Panc1 (cell line): ENCODE data around the gene SPO11. TPM values are rescaled to one million over a fixed set of nuclear protein-coding genes. Genes with fewer than 3 reads are reported as not detected.

ENCODE experiments used
- ATAC-seq: fragments of 200-7000 bp; cut with Tn5 transposase; 2 replicates; pipeline ENCODE4 v1.9.1; 2020; ENCODE audit warnings: mild to moderate bottlenecking, moderate library complexity
- Bru-seq: library from RNA; stranded (reverse); fragments of 400-500 nt; gene quantifications from one replicate; lab custom pipeline; 2021; lab: Mats Ljungman, UMichigan
- BruChase-seq, 2 experiments: library from RNA; stranded (reverse); fragments of 400-500 nt; gene quantifications; one replicate each; lab custom pipeline; 2021; lab: Mats Ljungman, UMichigan
- BruUV-seq: library from RNA; stranded (reverse); fragments of 400-500 nt; replicated peaks from 2 replicates; lab custom pipeline; 2021; lab: Mats Ljungman, UMichigan
- CTCF ChIA-PET: fragments of 300-600 bp; sonication (Branson Sonifier 250); formaldehyde crosslinking; loops from one replicate; lab custom pipeline; 2022; ENCODE audit warnings: antibody characterized with exemption; lab: Charles Lee
- POLR2A ChIA-PET: fragments of 300-600 bp; sonication (Branson Sonifier 250); formaldehyde crosslinking; loops from one replicate; lab custom pipeline; 2022; ENCODE audit warnings: antibody characterized with exemption; lab: Charles Lee
- DNase-seq: peaks from one replicate; pipeline ENCODE4 v3.0.0-alpha.2; 2010; ENCODE audit warnings: low read depth, low spot score
- H3K27ac ChIP-seq: 2 replicates; pipeline ENCODE4 v1.5.1; 2011; ENCODE audit warnings: mild to moderate bottlenecking, low read length, inconsistent platforms
- H3K27me3 ChIP-seq: fragments of 200-500 bp; sonication (Bioruptor generic); 2 replicates; pipeline ENCODE4 v1.6.0; 2014; ENCODE audit warnings: low read length, inconsistent platforms; ENCODE audit not compliant: control insufficient read depth, insufficient read depth
- H3K36me3 ChIP-seq: fragments of 200-500 bp; sonication (Bioruptor generic); 2 replicates; pipeline ENCODE4 v1.5.1; 2014; ENCODE audit warnings: inconsistent platforms, mild to moderate bottlenecking, low read length, moderate library complexity; ENCODE audit not compliant: control insufficient read depth, insufficient read depth
- H3K4me1 ChIP-seq: 2 replicates; pipeline ENCODE4 v1.5.1; 2011; ENCODE audit warnings: inconsistent platforms, mild to moderate bottlenecking, low read length, moderate library complexity; ENCODE audit not compliant: control insufficient read depth, insufficient read depth
- H3K4me3 ChIP-seq, 2 experiments: 2 replicates each; pipeline ENCODE4 v1.5.1; 2011 to 2012; ENCODE audit warnings: low read depth in 2 of 2, low read length in 2 of 2, mild to moderate bottlenecking in 2 of 2, inconsistent platforms in 1 of 2, moderate library complexity in 1 of 2
- H3K9me3 ChIP-seq: fragments of 200-500 bp; sonication (Bioruptor generic); 2 replicates; pipeline ENCODE4 v1.5.1; 2014; ENCODE audit warnings: low read depth, mild to moderate bottlenecking, inconsistent platforms, low read length, moderate library complexity; ENCODE audit not compliant: control insufficient read depth, insufficient read depth
- CTCF ChIP-seq: fragments of 450-650 bp; IDR thresholded peaks from 2 replicates; pipeline ENCODE4 v1.5.1; 2017; ENCODE audit warnings: mild to moderate bottlenecking
- POLR2AphosphoS5 ChIP-seq: IDR thresholded peaks from 2 replicates; pipeline ENCODE4 v1.6.1; 2012; ENCODE audit warnings: mild to moderate bottlenecking, low read depth, low read length, moderate library complexity
- REST ChIP-seq, 2 experiments: IDR thresholded peaks; 2 replicates each; pipeline ENCODE4 v1.6.1; 2011 to 2012; ENCODE audit warnings: low read depth in 2 of 2, control low read depth in 1 of 2, low read length in 1 of 2, mild to moderate bottlenecking in 1 of 2, moderate library complexity in 1 of 2; ENCODE audit not compliant: insufficient read depth in 1 of 2
- SIN3A ChIP-seq: IDR thresholded peaks from 2 replicates; pipeline ENCODE4 v1.6.1; 2012; ENCODE audit warnings: low read depth, mild to moderate bottlenecking, low read length, moderate library complexity, borderline replicate concordance; ENCODE audit not compliant: insufficient read depth
- TCF7L2 ChIP-seq: IDR thresholded peaks from 2 replicates; pipeline ENCODE4 v1.6.1; 2011; ENCODE audit warnings: mild to moderate bottlenecking, low read depth, low read length, inconsistent platforms
- in situ Hi-C: cut with HindIII; loops from 2 replicates; pipeline ENCODE4 v1.10.0; 2016; ENCODE audit warnings: low sequenced_read_pairs, low pct_unique_long_range_greater_than_20kb
- intact Hi-C: fragments of 100-400 bp; cut with micrococcal nuclease; formaldehyde crosslinking; loops from one replicate; pipeline ENCODE4 v1.10.0; 2022; ENCODE audit not compliant: unreplicated experiment
- long read RNA-seq: library from polyadenylated mRNA; unstranded; transcript quantifications from one replicate; pipeline ENCODE4 v2.0.0, GENCODE V29; 2021; ENCODE audit not compliant: unreplicated experiment
- polyA plus RNA-seq: library from polyadenylated mRNA; unstranded; fragments of >200 nt; gene quantifications from one replicate; pipeline ENCODE4 v1.2.1, GENCODE V29; 2012; ENCODE audit warnings: missing spikeins; ENCODE audit not compliant: insufficient read length
- total RNA-seq: library from RNA; stranded (reverse); gene quantifications from one replicate; pipeline ENCODE4 v1.2.1, GENCODE V29; 2021; ENCODE audit not compliant: unreplicated experiment

Gene SPO11
- total RNA-seq = not detected
- polyA plus RNA-seq = not detected
- Bru-seq, nascent RNA = not detected
- not detected for BruChase-seq, experiment 1, labeled RNA remaining after a 2-hour chase
- BruChase-seq, experiment 2, labeled RNA remaining after a 6-hour chase = not detected
- long read RNA-seq = 0 reads

- TF ChIP-seq TCF7L2 (no peak), SIN3A (no peak), CTCF (peak; percentile 56), POLR2AphosphoS5 (no peak), REST (IDR thresholded peaks at IDR 0.05; ENCODE audit: insufficient read depth in 1 of 2, low read depth in 2 of 2, low read length in 1 of 2) (no peak)
- ChIA-PET POLR2A (no interaction called here), CTCF (interaction anchor here (0.6 kb wide), 1 partner anchor 240 kb away, joined by 3 read pairs; no protein-coding TSS in a partner anchor)
- Histone ChIP-seq H3K4me1 (no peaks in the 10 kb centered on the region), H3K27me3 (peaks cover 21% of the 10 kb centered on the region), H3K4me3 (no peak within 1 kb of the TSS), H3K9me3 (no peaks in the 10 kb centered on the region), H3K27ac (no peak within 1 kb of the TSS), H3K36me3 (no peaks in the 10 kb centered on the region)
- in situ Hi-C loops = no loop called here
- no TSS peak for BruUV-seq
- intact Hi-C loops = no loop called here
- DNase-seq (no peak), ATAC-seq (no peak)
Observed at GRCh38 chr20:57329608-57330221, at the start of gene SPO11. Gene SPO11, plus strand, starts transcription at chr20:57329803. Its CDS starts 65 bp downstream, at chr20:57329868.

- ChIA-PET CTCF (no interaction called here), POLR2A (no interaction called here)
- ATAC-seq (no peak), DNase-seq (no peak)
- intact Hi-C loops (no loop called here), in situ Hi-C loops (no loop called here)
- no peaks in the 10 kb centered on the region for H3K9me3 ChIP-seq
- peaks cover 2% of the 10 kb centered on the region; the same call in 1 of the 2 replicates for H3K27me3 ChIP-seq
- no peak overlapping the region for H3K27ac ChIP-seq
- BruUV-seq = no TSS peak
- no peak for TF ChIP-seq TCF7L2
- H3K4me3 ChIP-seq = no peak overlapping the region
- H3K36me3 ChIP-seq = no peaks in the 10 kb centered on the region
- H3K4me1 ChIP-seq = no peaks in the 10 kb centered on the region
Observed at GRCh38 chr20:57280221-57280620, 49.4 kb upstream of the SPO11 start.

GRCh38 chr20:57281900-57282299, 47.7 kb upstream of the SPO11 start:
- TF ChIP-seq CTCF = no peak
- no peak for TF ChIP-seq TCF7L2
- TF ChIP-seq POLR2AphosphoS5 = no peak
- no peak for TF ChIP-seq SIN3A
- no peak for TF ChIP-seq REST (IDR thresholded peaks at IDR 0.05; ENCODE audit: insufficient read depth in 1 of 2, low read depth in 2 of 2, low read length in 1 of 2)
- DNase-seq = no peak
- ATAC-seq = no peak
- Histone ChIP-seq H3K27ac (no peak overlapping the region), H3K9me3 (no peaks in the 10 kb centered on the region), H3K36me3 (no peaks in the 10 kb centered on the region), H3K27me3 (peaks cover 2% of the 10 kb centered on the region; the same call in 1 of the 2 replicates), H3K4me1 (no peaks in the 10 kb centered on the region), H3K4me3 (no peak overlapping the region)
- BruUV-seq = no TSS peak
- in situ Hi-C loops (no loop called here), intact Hi-C loops (no loop called here)
- CTCF ChIA-PET = interaction anchor here (0.7 kb wide), 1 partner anchor 186 kb away, joined by 3 read pairs; no protein-coding TSS in a partner anchor
- POLR2A ChIA-PET = no interaction called here
